HG02943 (cell line): Measurements from ENCODE around the gene JAZF1.

Experiments used
- ATAC-seq: cut with Tn5 transposase; IDR thresholded peaks from one replicate; pipeline ENCODE4 v1.9.1; 2021; ENCODE audit warnings: mild to moderate bottlenecking, low read depth, moderate library complexity; ENCODE audit not compliant: unreplicated experiment

The JAZF1 gene

GRCh38 chr7:28142650-28143049, 37.9 kb downstream of the JAZF1 start:
- no peak for ATAC-seq

DNA sequence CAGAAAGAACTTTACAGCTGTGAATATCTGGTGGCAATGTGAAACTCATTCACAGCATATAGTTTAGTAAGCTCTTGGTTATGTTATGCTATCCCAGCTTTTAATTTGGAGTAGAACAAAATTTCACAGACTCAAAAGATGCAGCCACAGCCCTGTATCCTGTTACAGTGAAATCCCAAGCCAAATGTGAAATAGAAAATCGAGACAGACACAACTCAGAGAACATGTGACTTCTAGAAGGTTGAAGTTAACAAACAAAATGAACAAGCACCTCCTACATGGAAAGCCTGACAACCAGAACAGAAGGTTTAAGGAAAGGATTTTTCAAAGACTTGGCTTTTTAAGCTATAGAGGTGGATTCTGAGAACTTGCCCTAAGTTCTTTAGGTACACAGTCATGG, 39.6 kb downstream of the JAZF1 start:
- no peak for ATAC-seq

- ATAC-seq, result no peak
These were observed 41.8 kb downstream of the JAZF1 start for GRCh38 chr7:28138837-28139236.

GRCh38 chr7:28137463-28137862, 43.1 kb downstream of the JAZF1 start:
- ATAC-seq, result no peak

GRCh38 chr7:28136885-28137284, 43.7 kb downstream of the JAZF1 start:
- no peak for ATAC-seq

- ATAC-seq, result no peak
These were observed 44.2 kb downstream of the JAZF1 start for GRCh38 chr7:28136420-28136819.

GRCh38 chr7:28135760-28136159, 44.8 kb downstream of the JAZF1 start:
- no peak for ATAC-seq

- ATAC-seq, result no peak
These were observed 45.3 kb downstream of the JAZF1 start for GRCh38 chr7:28135315-28135714.

GRCh38 chr7:28133872-28134271, 46.7 kb downstream of the JAZF1 start:
- no peak for ATAC-seq

- ATAC-seq, result no peak
These were observed 47.4 kb downstream of the JAZF1 start for GRCh38 chr7:28132959-28133870.

DNA sequence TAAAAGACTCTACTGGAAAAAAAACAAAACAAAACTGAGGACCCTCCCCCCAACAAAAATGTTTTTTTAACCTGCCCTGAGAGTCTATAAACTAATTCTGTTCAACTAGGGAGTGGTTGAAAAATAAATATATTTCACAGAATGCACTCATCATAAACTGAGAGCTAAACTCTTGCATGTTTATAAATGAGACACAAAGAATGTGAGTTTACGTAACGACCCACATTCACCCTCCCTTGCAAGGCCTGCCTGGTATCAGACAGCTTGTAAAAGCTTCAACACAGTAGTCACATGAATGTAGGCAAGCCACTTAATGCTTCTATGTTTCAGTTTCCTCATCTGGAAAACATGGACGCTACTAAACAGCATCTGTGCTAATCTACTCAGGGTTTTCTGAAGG, 50.3 kb downstream of the JAZF1 start:
- ATAC-seq, result no peak

DNA sequence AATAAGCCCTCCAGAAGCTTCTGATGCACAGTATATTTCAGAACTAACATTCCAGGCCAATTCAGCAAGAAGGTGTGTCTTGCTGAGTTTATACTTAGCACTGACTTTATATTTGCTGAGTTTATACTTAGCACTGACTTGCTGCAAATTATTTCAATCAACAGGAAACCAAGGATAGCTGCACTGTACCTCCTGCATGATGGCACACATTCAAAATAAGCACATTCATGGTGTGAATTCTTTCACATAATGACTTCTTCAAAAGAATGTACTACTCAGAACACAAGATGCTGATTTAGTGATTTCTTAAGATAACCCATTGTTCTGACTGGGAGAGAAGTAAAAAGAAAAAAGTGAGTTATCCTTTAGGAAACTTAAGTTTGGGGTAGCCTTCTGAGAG, 52.0 kb downstream of the JAZF1 start:
- ATAC-seq, result no peak

GRCh38 chr7:28126410-28127041, 54.1 kb downstream of the JAZF1 start:
- ATAC-seq, result no peak

DNA sequence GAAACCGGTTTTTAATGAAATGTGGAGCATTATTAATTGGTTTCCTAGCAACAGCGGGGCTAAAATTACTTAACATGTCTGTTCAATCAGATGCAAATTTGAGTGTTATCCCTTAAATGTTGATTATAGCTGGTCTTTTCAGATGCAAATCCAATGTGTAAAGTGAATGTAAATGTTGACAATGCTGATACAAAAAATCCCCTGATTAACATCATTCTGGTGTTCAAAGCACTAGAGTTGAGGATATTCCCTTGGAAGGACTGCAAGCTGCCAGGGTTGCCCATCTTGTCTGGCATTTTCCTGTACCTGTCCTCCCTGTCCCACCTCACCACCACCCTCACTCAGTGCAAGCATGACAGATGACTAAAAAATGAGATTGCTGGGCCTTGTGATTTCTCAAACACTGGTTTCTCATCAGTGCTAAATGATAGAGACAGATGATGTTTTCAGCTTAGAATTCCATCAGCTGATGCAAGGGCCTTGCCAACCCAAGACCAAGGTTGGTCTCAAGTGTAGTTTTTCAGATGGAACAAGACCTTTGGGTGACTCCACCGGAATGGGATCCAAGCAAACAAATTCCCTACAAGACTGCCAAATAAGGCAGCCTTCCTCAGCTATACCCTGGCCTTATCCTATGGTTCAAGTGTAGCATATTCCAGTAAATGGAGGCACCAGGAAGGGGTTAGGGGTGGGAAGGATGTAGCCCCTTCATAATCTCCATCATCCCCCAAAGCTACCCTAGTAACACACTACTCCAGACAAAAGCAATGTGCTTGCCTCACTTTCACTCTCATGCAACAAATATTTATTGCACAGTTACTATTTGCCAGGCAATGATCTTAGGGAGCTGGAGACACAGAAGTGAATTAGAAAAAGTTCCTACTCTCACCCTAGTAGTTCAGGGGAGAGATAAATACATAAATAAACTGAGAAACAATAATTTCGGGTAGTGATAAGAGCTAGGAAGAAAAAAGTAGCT, 54.9 kb downstream of the JAZF1 start:
- no peak for ATAC-seq

DNA sequence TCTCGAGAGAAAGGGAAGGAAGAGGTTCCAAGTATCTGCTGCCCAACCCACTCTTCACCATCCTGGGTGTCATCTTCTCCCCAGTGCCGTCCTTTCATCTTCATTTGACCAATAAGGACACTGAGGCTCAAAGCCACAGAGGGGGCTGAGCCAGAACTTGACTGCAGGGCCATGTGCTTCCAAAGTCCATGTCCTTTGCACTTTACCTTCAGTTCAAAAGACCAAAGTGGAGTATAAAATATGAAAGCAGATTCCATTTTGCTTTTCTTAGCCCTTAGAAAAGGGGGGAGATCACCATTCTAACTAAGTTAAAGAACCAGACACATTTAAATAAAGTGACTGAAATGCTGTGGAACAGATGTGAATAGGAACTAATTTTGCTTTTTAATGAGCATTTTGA, 56.2 kb downstream of the JAZF1 start:
- ATAC-seq, result no peak

- ATAC-seq, result no peak
These were observed 56.8 kb downstream of the JAZF1 start for GRCh38 chr7:28123752-28124151.

- no peak for ATAC-seq
These were observed 59.1 kb downstream of the JAZF1 start for GRCh38 chr7:28121496-28121895.

DNA sequence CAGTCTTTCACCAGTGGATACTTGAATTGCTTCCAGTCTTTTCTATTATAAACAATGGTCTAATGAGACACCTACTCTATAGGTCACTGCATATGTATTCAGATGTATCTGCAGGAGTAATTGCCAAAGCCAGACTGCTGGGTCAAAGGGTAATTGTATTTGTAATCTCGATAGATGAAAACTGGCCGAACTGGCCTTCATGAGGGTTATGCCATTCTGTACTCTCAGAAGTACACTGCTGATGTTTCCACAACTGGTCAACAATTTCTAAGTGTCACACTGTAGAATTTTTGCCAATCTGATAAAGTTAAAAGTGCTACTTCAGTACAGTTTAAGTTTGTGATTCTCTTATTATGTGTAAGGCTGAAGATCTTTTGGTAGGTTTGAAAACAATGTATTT, 64.6 kb downstream of the JAZF1 start:
- ATAC-seq, result no peak

DNA sequence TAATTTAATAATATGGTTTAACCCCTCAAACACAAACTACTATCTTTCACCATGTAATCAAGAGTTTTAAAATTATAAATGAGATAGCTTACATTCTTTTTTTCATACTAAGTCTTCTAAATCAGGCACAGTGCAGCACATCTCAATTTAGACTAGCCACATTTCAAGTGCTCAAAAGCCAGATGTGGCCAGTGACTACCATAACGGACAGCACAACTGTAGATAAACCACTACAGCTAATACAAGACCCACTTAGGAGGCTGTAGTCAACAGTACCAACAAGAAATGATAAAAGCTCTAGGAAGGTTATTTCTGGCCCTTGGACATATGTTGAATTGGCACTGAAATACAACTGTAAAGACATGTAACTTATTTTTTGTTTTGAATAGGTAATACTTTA, 65.3 kb downstream of the JAZF1 start:
- no peak for ATAC-seq

DNA sequence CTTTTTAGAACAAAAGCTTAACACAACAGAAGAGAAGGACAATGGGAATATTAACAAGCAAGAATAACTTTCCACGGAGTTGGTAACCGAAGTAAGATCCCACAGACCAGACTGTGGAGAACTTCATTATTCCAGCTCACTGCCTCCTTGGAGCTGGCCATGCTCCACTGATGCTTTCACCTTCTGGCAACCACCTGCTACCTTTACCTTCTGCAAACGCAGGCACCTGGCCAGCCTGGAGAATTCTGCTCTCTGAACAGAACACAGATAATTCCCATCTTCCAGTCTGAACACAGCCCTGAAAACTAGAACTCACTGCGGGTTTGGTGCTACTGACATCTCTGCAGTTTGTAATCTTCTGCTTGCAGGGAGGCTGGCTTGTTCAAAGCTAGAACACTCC, 66.5 kb downstream of the JAZF1 start:
- ATAC-seq, result no peak
